HG02973 (cell line): ENCODE data around the gene CTR9.
"Not testable (repeated sequence)": the region's sequence is repeated elsewhere in the genome, so short reads cannot be mapped to it uniquely, and the experiment has no call there.

Experiments
- ATAC-seq: cut with Tn5 transposase; IDR thresholded peaks from one replicate; pipeline ENCODE4 v1.9.1; 2021; ENCODE audit warnings: moderate library complexity; ENCODE audit not compliant: unreplicated experiment

Gene CTR9

GRCh38 chr11:10813945-10814344, 62.9 kb downstream of the CTR9 start:
- ATAC-seq = no peak

- no peak for ATAC-seq
These were observed 67.5 kb downstream of the CTR9 start for GRCh38 chr11:10818594-10818993.

- ATAC-seq = not testable (repeated sequence)
These were observed 71.4 kb downstream of the CTR9 start for GRCh38 chr11:10822491-10822890.

- no peak for ATAC-seq
These were observed 72.1 kb downstream of the CTR9 start for GRCh38 chr11:10823152-10823579.

- peak; percentile 77 for ATAC-seq
These were observed 73.8 kb downstream of the CTR9 start for GRCh38 chr11:10824888-10825287.

GRCh38 chr11:10828402-10828801, 77.4 kb downstream of the CTR9 start:
- no peak for ATAC-seq

- ATAC-seq = no peak
These were observed 78.1 kb downstream of the CTR9 start for GRCh38 chr11:10829139-10829538.
